OCI-M2 (cell line): Measurements from ENCODE around the gene IRAK4.
A peak's percentile ranks its signal among the peaks of the same experiment; 100 is the strongest.
"Not testable (repeated sequence)": the region's sequence is repeated elsewhere in the genome, so short reads cannot be mapped to it uniquely, and the experiment has no call there.

Experiments used
- DNase-seq: peaks from one replicate; lab custom pipeline; 2025; ENCODE audit not compliant: unreplicated experiment; lab: John Stamatoyannopoulos, UW

IRAK4 gene

DNA sequence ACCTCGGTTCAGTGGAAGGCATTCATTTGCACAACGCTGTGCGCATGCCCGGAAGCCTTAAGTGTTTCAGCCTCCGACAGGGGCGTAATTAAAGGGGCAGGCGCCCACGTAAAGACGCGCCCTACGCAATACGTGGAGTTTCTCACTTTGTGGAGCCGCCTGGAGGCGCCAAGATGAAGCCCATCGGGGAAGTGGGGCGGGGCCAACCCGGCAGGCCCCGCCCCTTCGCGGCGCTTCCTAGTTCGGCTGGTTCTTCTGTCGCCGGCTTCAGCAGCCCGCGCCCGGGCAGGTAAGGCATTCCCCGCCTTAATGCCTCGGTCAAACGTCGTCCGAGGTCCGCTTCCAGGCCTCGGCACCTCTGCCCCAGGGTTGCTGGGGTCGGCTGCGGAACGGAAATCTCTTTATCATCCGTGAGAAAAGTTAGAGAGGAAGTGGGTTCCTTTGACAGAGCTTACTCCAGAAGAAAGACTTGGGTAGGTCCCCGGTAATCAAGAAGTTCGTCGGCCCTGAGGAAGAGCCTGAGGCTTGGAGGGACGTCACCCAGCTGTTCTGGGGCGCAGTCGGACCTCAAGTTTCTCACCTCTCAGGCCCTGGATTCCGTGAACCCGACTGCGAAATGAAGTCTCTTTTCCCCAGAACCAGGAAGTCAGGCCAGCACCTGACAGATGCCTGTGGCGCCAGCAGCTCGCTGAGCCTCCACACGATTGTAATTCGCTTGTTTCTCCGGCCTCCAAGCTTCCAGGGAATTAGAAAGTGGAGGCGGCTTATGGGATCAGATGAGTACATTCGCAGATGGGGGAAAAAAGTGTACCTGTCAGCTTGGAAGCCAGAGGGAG, at the start of gene IRAK4, which contains the start of gene PUS7L:
Gene IRAK4, plus strand, starts transcription at position 224 of the 836 bp plus-strand sequence. CDS start 9,161 bp downstream, outside the sequence.
Gene PUS7L, minus strand, starts transcription at position 63 of the 836 bp plus-strand sequence. CDS start 3,545 bp downstream, outside the sequence.
- DNase-seq: peak; percentile 46

DNA sequence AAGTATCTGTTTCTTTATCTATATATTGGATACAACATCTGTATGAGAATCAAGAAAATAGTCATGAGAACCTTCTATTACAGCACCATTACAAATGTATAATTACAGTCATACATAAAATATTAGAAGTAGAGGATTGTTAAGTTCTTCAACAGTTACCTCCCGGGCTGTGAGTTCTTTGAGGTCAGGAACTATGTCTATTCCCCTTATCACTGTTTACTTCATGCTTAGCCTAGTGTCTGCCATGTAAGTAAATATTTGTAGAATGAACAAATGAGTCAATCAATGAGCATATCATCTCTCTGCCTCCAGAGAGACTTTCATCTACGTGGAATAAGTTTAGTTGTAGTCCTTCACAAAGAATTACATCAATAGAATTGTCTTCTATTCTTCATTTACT, 47.4 kb upstream of the IRAK4 start:
- DNase-seq: no peak

DNA sequence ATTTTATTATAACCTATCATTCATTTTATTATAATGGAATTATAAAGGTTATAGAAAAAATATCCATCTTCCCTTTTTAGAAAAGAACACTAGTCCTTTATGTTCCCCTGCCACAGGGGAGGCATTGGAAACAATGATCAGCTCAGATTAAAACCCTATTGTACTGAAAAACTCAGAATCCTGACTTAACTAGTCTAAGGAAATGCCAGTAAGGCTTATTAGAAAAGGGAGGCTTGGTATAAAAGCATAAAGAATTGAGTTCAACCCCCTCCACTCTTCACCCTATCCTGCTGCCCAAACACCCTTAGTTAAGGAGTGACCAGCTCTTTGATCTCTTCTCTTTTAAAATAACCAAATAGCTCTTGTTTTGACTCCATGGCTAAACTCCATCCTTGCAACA, 36.1 kb upstream of the IRAK4 start:
- DNase-seq: no peak

DNA sequence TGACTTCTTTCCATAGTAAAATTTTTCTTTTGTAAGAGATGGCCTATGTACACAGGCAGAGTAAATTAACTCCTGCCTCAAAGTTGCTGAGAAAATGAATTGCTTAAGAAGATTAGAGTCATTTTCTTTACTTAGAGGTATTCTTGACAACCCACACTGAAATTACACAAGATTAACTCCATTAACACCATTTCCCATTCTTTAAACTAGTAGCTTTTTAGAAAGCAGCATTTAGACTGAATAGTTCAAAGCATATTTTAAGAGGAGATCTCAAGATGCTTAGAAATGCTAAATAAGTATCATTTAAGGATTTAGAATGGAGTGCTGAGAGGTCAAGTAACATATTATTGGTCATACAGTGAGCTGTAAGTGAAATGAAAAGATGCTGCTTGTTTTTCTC, 35.6 kb upstream of the IRAK4 start:
- no peak for DNase-seq

DNA sequence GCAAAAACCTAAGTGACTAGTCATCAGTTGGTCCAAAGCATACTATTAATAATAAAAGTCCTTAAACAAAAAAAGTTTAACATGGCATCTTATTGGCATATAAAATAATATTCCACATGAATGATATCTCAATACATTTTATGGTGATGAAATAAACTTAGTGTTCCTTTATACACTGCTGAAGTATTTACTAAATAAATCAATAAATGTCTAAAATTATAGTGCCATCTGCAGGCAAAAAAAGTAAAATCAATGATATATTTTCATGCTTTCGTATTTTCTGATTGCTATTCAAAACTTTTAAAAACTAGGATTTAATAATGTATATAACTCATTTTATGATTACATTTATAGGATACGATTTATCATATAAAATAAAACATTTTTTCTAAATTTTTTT, 30.6 kb upstream of the IRAK4 start:
- DNase-seq: no peak

DNA sequence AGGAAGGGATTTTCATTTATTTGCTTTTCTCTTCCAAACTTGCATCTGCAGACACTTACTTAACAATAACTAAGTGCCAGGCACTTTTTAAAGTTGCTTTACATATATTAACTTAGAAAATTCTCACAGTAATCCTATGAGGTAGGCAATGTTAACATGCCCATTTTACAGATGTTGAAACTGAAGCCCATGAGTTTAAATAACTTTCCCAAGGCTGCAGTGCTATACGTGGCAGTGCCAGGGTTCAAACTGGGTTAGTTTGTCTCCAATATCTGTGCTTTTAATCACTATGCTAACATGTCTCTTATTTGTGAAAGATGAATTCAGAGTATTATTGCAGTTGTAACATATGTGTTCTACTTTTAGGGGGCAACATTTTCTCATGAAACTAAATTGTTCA, 30.1 kb upstream of the IRAK4 start:
- no peak for DNase-seq

DNA sequence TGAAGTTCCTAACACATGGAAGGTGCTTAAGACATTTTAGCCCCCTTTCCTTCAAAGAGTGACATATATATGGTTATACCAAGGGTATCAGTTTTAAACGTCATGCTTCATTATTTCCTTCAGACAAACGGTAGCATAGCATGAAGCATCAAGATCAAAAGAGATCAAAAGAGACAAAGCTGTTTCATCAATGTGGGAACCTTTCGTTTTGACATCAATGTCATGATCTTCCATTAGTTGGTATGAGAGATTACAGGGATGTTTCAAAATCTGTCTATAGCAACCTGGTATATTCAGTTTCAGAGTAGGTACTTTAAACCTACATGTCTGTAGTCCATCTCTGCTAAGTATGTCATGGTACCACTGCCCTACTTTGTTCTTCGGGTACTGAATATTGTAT, 28.5 kb upstream of the IRAK4 start:
- no peak for DNase-seq

DNA sequence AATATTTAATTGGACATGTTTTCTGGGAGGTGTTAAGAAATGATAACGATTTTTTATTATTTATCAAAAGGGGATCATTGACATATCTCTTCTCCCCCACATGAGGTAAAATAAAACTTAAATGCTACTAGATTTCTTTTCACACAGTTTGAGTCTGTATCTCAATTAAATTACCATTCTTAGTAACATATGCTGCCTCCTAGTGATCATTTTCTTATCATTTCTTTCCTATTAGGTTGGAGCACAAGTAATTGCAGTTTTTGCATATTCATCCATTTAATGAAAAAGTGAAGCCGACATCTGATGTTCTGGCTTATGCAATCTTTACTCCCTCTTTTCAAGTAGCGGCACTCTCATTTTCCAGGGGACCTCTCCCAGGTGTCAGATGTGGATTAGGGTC, 25.1 kb upstream of the IRAK4 start:
- no peak for DNase-seq

DNA sequence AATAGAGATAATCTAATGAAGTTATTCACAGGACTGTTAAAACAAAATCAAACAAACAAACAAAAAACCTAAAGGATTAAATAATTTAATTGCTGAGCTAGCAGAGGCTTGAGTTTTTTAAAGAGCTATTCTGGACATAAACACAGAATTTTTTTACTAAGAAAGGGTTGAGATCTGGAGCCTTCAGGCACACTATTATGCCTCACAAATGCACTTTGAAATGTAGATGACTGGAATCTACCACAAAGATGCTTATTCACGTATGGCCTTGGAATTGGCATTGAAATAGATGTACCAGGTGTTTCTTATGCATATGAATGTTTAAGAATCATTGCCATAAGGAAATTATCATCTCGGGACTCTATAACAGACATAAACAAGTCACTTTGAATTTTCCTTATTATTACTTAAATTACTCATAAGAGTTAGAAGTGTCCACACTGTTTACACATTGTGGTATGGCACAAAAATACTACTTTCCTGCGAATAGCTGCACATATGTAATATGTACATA, 21.8 kb upstream of the IRAK4 start:
- DNase-seq: no peak

DNA sequence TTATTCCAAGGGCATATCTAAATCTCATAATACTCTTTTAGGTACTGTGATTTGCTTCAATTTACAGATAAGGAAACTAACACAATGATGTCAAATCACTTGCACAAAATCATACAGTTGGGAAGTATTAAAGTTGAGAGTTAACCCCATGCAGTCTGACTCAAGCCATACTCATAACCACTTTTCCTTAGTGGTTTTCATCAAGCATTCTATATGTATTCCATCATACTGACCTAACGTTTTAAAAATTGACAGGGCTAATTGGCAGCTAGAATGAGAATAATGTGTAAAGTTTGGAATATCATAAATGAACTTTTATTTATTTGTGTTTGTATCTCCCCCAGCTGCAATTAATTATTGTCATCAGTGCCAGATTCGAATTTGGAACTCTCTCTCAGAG, 21.1 kb upstream of the IRAK4 start:
- no peak for DNase-seq

DNA sequence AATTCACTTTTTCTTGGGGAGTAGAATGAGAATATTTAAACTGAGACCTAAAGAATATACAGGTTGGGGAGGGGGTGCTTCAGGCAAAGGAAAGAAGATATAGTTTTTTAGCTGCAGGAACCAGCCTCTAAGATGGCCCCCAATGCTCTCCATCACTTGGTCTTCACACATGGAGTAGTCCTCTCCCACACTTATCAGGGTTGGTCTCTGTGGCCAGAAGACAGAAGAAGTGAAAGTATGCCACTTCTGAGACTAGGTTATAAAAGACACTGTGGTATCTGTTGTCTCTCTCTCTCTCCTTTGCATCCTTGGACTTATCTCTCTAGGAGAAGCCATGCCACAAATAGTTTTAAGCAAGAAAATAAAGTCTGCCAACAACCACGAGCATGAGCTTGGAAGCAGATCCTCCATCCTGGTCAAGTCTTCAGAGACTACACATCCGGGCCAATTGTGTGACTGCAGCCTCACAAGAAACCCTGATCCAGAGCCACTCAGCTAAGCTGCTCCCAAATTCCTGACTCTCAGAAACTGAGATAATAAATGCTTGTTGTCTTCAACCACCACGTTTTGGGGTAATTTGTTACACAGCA, 18.1 kb upstream of the IRAK4 start:
- DNase-seq: no peak

DNA sequence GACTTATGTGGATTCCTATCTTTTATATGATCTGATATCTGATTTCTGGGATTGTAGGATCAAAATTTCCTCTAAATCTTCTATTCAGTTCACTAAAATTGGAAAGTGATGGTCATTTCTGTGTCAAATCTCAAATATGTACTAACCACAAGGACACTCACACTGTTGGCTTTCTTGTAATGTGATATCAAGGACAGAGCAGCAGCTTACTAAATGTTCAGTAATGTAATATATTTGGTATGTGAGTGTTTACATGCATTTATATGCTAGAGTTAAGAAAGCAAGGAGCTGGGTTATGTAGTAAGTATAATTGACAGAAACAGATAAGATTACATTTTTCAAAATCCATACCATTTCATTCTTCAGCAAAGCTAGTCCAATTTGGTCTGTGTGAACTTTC, 16.6 kb upstream of the IRAK4 start:
- DNase-seq: no peak

DNA sequence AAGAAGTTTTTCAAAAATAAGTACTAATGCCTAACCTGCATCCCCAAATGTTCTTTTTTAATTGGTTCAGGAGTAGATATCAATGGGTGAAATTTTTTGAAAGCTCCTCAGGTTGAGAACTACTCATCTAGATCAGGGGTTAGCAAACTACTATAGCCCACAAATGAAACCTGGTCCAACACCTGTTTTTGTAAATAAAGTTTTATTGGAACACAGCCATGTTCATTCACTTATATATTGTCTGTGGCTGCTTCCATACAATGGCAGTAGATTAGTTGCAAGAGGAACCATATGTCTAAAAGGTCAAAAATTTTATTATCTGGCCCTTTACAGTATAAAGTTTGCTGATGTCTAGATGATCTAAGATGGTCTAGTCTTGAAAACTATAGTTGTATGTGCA, 13.9 kb upstream of the IRAK4 start:
- no peak for DNase-seq

DNA sequence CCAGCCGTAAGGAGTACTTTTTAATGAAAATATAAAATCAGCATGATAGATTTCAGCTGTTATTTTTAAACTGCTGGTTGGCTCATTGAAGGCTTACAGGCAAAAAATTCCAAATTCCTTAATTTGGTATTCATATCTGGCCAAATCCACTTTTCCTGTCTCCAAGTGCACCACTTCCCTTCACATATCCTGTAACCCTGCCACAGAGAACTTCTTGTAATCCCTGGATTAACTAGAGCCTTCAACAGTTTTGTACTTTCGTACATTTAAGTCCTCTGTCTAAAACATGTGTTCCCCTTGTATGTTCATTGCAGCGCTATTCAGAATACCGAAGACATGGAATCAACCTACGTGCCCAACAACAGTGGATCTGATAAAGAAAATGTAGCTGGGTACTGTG, 9.7 kb upstream of the IRAK4 start:
- DNase-seq: no peak

DNA sequence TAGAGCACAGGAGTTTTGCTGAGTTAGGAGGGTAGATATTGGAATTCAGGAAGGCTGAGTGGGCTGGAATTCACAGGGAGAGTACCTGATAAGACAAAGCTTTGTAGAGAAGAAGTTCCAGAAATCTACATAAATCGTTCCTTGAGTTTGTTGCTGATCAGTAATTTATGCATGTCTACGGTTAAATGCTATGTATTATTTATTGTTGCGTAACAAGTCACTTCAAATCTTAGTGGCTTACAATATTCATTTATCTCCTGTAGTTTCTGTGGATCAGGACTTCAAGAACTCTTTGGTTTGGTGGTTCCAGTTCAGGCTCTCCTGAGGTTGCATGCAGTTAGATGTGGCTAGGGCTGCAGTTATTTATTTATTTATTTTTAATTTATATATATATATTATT, 7.9 kb upstream of the IRAK4 start:
- no peak for DNase-seq

DNA sequence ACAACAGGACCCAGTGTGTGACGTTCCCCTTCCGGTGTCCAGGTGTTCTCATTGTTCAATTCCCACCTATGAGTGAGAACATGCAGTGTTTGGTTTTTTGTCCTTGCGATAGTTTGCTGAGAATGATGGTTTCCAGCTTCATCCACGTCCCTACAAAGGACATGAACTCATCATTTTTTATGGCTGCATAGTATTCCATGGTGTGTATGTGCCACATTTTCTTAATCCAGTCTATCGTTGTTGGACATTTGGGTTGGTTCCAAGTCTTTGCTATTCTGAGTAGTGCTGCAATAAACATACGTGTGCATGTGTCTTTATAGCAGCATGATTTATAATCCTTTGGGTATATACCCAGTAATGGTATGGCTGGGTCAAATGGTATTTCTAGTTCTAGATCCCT, 7.4 kb upstream of the IRAK4 start:
- DNase-seq: not testable (repeated sequence)

DNA sequence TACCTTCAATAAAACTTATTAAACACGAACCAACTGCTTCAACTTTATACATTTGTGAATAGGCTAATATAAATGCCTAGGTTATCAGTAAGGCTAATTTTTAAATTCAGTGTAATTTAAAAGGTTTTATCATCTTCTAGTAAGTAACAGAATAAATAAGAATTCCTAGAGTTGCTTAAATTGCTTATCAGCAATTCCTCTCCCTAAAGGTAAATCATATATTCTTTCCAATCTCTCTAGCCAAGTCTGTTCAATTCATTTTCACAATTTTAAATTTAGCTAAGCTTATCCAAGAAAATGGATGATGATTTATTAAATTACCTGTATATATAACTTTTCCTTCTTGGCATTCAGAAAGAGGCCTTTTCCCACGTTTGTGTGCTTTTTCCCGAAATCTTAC, 4.7 kb upstream of the IRAK4 start:
- no peak for DNase-seq

DNA sequence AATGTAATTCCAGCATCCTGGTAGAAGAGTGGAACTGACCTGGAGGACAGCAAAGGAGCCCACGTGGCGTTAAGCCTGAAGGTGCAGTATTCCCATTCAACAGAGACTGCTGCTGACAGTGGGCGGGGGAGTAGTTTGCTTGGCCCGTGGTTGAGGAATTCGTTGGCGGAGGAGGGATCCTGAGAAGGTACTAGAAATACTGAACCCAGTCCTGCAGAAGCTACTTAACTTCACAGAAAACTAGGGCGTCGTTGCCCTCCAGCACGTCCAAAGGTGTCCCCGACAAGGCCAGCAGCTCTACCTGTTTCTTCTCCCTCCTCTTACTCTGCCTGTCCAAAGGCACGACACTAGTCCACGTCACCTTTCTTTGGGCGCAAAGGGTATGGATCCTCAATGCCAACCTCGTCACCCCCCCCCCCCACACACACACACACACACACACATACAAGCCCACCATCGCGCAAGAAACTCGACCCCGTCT, 464 bp upstream of the IRAK4 start:
- no peak for DNase-seq

DNA sequence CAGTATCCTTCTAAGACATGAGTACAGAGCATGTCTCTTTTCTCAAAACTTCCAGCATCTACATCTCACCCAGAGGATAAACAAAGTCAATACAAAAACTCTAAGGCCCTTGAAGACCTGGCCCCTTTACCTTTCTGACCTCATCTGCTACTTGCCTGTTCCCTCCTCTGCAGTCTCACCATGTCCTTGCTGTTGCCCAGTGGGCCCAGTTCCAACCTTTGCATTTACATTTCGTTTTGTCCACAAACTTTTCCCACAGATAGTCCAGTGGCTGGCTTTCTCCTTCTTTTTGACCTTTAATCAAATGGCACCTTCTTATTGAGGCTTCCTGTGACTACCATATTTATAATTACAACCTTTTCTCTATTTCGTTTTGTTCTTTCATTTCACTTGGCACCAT, 1.6 kb downstream of the IRAK4 start:
- no peak for DNase-seq

DNA sequence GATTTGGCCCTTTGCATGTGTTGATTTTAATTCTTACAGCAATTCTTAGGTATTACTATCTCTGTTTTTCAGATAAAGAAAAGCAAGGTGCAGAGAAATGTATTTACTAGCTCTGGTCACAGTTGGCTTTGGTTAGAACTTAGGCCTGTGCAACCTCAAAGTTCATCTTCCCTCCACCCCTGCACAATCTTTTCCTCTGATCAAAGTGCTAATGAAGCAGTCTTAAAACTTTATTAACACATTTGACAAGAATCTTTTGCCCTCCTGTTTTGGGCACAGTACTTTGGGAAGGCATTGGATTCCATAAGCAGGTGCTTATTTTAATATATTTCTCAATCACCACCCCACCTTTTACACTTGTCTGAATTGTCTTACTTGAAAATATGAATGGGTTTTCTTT, 2.7 kb downstream of the IRAK4 start:
- no peak for DNase-seq

DNA sequence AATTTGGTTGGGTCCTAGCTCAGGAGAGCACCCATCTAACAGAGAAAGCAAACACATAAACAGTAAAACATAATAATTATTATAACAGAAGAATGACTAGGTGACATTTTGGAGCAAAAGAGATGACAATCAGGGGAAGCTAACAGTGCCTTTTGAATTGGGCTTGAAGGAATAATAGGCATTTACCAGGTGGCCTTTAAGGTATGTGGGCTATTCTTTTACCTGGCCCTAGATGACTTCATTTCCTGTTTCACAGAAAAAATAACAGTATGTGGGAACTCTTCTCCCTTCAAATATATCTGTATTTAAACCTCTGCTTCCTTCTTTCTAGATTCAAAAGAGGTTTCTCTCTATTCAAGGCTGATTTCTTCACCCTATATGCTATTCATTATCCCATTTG, 3.8 kb downstream of the IRAK4 start:
- DNase-seq: no peak

DNA sequence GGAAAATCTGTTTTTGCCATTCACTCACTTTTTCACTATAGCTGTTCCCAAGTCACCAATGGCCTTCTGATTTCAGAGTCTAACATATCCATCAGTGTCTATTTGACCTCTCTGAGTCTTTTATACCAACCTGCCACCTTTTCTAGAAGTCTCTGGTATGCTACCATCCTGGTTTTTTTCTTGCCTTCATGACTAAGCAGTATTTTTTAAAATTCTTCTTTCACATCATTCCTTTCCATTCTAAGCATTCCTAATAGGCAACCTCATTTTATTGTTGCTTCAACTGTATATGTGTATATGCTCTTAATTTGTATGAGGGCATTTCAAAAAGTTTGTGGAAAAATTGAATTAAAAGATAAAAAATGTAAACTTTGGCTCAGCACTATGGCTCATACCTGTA, 5.0 kb downstream of the IRAK4 start:
- no peak for DNase-seq
